Measurements from ENCODE around the gene RAD51C.
"Not testable (repeated sequence)": the region's sequence is repeated elsewhere in the genome, so short reads cannot be mapped to it uniquely, and the experiment has no call there.

RAD51C gene

GRCh38 chr17:58684003-58684402 lies 8.4 kb upstream of the RAD51C start:
- DNase-seq (ENCODE audit: low read depth) = no peak

GRCh38 chr17:58684462-58684861 lies 7.9 kb upstream of the RAD51C start:
- not testable (repeated sequence) for DNase-seq (ENCODE audit: low read depth)

DNA sequence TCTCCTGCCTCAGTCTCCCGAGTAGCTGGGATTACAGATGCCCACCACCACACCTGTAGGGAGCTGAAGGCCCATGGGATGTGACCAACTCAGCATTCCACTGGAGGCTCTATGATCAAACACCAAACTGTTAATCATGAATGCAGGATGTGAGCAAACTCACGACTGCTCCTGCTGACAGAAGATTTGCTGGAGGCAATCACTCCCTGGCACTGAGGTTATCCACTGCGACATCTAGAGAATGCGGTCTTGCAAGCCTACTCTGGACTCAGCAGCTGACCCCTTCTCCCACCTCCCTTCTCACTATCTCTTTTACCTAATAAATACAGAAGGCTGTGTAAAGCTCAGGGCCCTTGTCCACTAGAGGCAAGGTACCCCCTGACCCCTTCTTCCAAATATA lies 5.4 kb upstream of the RAD51C start:
- no peak for DNase-seq (ENCODE audit: low read depth)

DNA sequence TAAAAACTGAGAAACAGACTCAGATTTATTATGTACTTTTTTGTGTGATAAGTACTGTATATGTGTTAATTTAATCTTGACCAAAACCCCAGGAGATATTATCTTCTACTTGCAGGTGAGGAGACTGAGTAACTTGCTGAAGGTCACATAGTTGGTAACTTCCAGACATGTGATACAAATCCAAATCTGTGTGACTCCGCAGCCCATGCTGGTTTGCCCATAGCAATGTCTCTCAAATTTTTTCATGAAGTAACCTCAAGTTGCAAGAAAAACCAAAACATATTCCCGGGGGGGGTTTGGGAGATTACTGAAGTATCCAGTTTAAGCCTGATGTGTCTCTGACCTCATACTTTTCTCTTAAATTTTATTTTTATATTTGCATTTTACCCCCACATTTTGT lies 3.9 kb upstream of the RAD51C start:
- DNase-seq (ENCODE audit: low read depth) = no peak

DNA sequence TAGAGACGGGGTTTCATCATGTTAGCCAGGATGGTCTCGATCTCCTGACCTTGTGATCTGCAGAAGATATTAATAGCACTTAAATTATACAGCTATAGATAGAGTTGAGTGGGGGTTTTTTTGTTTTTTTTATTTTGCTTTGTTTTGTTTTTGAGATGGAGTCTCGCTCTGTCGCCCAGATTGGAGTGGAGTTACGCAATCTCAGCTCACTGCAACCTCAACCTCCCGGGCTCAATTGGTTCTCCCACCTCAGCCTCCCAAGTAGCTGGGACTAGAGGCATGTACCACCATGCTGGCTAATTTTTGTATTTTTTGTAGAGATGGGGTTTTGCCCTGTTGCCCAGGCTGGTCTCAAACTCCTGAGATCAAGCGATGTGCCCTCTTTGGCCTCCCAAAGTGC lies 2.4 kb upstream of the RAD51C start:
- DNase-seq (ENCODE audit: low read depth) = not testable (repeated sequence)

- no peak for DNase-seq (ENCODE audit: low read depth)
Observed at GRCh38 chr17:58691701-58692238, 632 bp upstream of the RAD51C start, which contains the start of gene TEX14. TEX14 (minus strand) TSS chr17:58692045; CDS start chr17:58652001, 40,044 bp downstream.

GRCh38 chr17:58693208-58693607 lies 806 bp downstream of the RAD51C start:
- DNase-seq (ENCODE audit: low read depth) = no peak

- DNase-seq (ENCODE audit: low read depth) = no peak
Observed at GRCh38 chr17:58693751-58694150, 1.3 kb downstream of the RAD51C start.

DNA sequence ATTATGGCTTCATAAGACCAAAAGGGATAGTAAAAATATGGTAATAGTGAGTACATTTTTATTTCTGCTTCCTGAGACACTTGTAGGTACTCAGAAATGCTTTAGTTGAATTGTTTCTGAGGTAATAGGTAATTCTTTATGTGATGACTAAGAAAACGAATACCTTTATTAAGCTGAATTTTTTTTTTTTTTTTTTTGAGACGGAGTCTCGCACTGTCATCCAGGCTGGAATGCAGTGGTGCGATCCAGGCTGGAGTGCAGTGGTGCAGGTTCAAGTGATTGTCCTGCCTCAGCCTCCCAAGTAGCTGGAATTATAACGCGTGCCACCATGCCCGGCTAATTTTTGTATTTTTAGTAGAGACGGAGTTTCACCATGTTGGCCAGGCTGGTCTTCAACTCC lies 1.9 kb downstream of the RAD51C start:
- DNase-seq (ENCODE audit: low read depth) = no peak

- DNase-seq (ENCODE audit: low read depth) = no peak
Observed at GRCh38 chr17:58694826-58695225, 2.4 kb downstream of the RAD51C start.

GRCh38 chr17:58699771-58700170 lies 7.4 kb downstream of the RAD51C start:
- DNase-seq (ENCODE audit: low read depth) = no peak

DNA sequence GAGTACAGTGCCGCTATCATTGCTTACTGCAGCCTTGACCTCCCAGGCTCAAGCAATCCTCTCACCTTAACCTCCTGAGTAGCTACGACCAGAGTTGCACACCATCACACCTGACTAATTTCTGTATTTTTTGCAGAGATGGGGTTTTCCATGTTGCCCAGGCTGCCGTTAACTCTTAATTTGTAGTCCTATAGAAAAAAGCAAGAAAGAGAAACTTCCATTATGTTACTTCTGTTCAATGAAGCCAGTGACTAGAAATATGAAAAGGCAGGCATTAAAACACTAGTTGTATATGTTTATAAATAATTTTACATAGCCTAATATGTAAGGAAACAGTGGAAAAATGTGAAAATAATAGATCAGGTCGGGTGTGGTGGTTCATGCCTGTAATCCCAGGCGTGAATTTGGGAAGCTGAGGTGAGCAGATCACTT lies 9.7 kb downstream of the RAD51C start:
- DNase-seq (ENCODE audit: low read depth) = no peak

GRCh38 chr17:58702708-58703107 lies 10.3 kb downstream of the RAD51C start:
- no peak for DNase-seq (ENCODE audit: low read depth)

DNA sequence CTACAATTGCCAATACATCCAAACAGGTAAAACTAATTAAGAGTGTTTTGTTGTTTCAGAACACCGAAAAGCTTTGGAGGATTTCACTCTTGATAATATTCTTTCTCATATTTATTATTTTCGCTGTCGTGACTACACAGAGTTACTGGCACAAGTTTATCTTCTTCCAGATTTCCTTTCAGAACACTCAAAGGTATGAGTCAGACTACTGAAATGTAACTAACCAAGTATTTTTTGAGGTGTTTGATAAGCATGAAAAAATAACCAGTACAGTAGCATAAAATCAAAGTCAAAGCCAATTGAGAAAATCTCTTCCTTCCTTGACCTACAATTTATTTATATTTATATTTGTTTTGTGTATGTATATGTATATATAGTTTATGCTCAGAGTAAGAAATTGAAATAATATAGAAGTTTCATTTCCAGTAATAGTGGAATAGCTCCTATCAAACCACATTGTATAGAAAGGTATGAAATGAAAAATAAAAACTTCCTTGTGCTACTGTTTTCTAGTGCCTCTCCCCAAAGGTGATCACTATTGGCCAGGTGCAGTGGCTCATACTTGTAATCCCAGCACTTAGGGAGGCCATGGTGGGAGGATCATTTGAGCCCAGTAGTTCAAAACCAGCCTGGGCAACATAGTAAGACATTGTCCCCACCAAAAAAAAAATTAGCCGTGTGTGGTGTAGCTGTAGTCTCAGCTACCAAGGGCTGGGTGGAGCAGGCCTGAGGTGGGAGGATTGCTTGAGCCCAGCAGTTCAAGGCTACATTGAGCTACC lies 10.9 kb downstream of the RAD51C start:
- no peak for DNase-seq (ENCODE audit: low read depth)

- no peak for DNase-seq (ENCODE audit: low read depth)
Observed at GRCh38 chr17:58703916-58704286, 11.5 kb downstream of the RAD51C start.

- DNase-seq (ENCODE audit: low read depth) = no peak
Observed at GRCh38 chr17:58706351-58707140, 14.1 kb downstream of the RAD51C start.

DNA sequence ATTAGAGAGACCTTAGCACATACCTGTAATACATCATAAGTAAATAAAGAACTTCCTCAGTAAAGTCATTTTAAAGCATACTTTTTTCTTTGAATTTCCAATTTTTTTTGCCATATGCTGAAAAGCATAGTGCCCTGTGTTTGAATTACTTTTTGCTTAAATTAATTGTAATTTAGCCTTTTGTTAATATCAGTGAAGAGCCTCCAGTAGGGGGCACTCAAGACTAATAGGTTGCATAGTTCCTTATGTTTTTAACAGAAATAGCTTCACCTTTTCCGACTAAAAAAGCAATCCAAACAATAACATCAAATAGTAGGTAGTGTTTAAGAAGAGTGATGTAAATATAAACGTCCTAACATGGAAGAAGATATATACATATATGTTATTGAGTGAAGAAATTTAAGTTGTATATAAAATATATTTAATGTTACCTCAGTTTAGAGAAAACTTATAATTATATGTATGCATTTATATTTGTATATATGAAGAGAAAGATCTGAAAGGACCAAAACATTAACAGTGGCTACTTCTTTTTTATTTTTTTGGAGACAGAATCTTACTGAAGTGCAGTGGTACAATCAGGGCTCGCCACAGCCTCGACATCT lies 18.6 kb downstream of the RAD51C start:
- no peak for DNase-seq (ENCODE audit: low read depth)

- no peak for DNase-seq (ENCODE audit: low read depth)
Observed at GRCh38 chr17:58722274-58722673, 29.9 kb downstream of the RAD51C start.

DNA sequence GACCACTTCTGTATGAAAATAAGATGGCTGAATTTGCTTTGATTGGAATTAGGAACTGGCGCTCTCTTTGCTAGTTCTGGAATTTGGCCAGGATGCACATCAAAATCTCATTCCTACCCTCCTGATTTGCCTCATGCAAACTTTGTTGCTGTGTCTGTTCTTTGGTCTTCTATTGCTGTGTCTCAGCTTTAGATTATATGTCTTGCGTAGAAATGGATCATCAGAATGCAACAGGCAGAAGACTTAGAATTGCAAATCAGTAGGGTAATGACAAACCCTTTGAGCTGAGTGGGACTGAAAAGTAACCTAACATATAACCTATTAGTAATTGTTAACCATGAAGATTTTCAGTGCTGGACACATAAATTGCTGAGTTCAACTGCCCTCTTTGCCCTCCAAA lies 30.3 kb downstream of the RAD51C start:
- no peak for DNase-seq (ENCODE audit: low read depth)

- no peak for DNase-seq (ENCODE audit: low read depth)
Observed at GRCh38 chr17:58728798-58729197, 36.4 kb downstream of the RAD51C start.

- no peak for DNase-seq (ENCODE audit: low read depth)
Observed at GRCh38 chr17:58730937-58731336, 38.5 kb downstream of the RAD51C start.

GRCh38 chr17:58734040-58734439 lies 41.6 kb downstream of the RAD51C start:
- no peak for DNase-seq (ENCODE audit: low read depth)

DNA sequence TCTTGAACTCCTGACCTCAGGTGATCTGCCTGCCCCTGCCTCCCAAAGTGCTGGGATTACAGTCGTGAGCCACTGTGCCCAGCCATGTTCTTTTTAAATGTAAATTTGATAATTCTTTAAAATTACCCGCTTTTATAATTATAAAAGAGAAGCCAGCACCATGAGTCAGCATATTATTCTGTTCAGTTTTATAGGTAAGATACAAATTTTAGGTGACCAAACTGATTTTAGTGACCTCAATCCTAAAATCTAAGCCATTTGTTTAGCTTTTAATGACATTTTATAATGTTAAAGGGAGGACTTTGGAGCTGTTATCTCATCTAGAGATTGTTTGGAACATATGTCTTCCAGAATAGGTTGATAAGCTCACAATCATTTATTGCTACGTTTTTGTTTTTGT lies 42.4 kb downstream of the RAD51C start:
- no peak for DNase-seq (ENCODE audit: low read depth)
